SK-N-SH treated with all-trans-retinoic acid at 6 μM for 48 hours (cell line): ENCODE data around the gene SCAPER.

Source experiments
- GLIS3 ChIP-seq: fragments of 250-450 bp; sonication (Bioruptor Pico); IDR thresholded peaks from 2 replicates; pipeline ENCODE4 v1.5.0; 2020; ENCODE audit warnings: mild to moderate bottlenecking, moderate library complexity
- PATZ1 ChIP-seq: fragments of 250-450 bp; sonication (Bioruptor Pico); IDR thresholded peaks from 2 replicates; pipeline ENCODE4 v1.8.0; 2020; ENCODE audit warnings: mild to moderate bottlenecking, moderate library complexity, borderline replicate concordance
- ZNF70 ChIP-seq: fragments of 450-650 bp; formaldehyde crosslinking; IDR thresholded peaks from 2 replicates; pipeline ENCODE4 v1.5.0; 2020; ENCODE audit warnings: mild to moderate bottlenecking, moderate library complexity

- TF ChIP-seq GLIS3 (CRISPR knock-in tag) (no peak), PATZ1 (no peak), ZNF70 (CRISPR knock-in tag) (no peak)
These were observed 92.8 kb downstream of the SCAPER start for GRCh38 chr15:76812381-76812780.
